ENCODE results near the gene PPIL6.

PPIL6 gene

DNA sequence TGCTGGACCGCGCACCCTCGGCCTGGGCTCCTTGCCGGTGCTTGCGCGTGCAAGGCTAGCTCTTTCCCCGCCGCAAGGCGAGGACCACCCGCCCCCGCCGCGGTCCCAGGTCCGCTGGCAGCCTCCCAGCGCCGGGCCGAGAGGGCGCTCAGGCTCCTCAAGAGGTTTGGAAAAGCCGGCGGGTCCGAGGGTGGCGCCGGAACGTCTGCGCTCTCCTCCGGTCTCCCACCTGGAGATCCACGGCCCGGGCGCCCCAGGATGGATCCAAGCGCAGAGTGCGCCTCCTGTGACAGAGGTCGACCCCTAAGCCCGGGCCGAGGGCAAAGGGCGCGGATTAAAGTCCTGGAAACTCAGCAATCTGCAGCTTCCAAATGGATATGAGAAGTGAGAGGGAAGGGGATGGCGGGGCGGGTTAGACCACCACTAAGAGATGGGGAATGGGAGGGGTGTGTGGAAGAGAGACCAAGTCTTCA lies 15.7 kb upstream of the PPIL6 start:
- TF ChIP-seq TCF4 (CRISPR knock-in tag; IDR thresholded peaks at IDR 0.05; ENCODE audit: borderline replicate concordance) (no peak), GLIS3 (CRISPR knock-in tag; IDR thresholded peaks at IDR 0.05) (no peak), ZNF8 (CRISPR knock-in tag; IDR thresholded peaks at IDR 0.05) (no peak), ZC3H10 (CRISPR knock-in tag; IDR thresholded peaks at IDR 0.05) (no peak), RARB (CRISPR knock-in tag; IDR thresholded peaks at IDR 0.05) (no peak), ARNTL (CRISPR knock-in tag; IDR thresholded peaks at IDR 0.05; ENCODE audit: borderline replicate concordance, low read depth) (no peak), SNAI2 (CRISPR knock-in tag; IDR thresholded peaks at IDR 0.05) (no peak), TOX (CRISPR knock-in tag; IDR thresholded peaks at IDR 0.05; ENCODE audit: borderline replicate concordance) (no peak), PPARA (CRISPR knock-in tag; IDR thresholded peaks at IDR 0.05; ENCODE audit: borderline replicate concordance) (no peak), ZNF565 (CRISPR knock-in tag; conservative IDR thresholded peaks at IDR 0.05; ENCODE audit: low read depth) (no peak), ESRRG (CRISPR knock-in tag; IDR thresholded peaks at IDR 0.05) (no peak), ISL1 (CRISPR knock-in tag; IDR thresholded peaks at IDR 0.05) (no peak), CSDC2 (CRISPR knock-in tag; IDR thresholded peaks at IDR 0.05) (no peak)
- TF ChIP-seq, protein P1, sequence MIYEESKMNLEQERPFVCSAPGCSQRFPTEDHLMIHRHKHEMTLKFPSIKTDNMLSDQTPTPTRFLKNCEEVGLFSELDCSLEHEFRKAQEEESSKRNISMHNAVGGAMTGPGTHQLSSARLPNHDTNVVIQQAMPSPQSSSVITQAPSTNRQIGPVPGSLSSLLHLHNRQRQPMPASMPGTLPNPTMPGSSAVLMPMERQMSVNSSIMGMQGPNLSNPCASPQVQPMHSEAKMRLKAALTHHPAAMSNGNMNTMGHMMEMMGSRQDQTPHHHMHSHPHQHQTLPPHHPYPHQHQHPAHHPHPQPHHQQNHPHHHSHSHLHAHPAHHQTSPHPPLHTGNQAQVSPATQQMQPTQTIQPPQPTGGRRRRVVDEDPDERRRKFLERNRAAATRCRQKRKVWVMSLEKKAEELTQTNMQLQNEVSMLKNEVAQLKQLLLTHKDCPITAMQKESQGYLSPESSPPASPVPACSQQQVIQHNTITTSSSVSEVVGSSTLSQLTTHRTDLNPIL (CRISPR knock-in tag; IDR thresholded peaks at IDR 0.05; ENCODE audit: low read depth): no peak
- TF ChIP-seq, protein P2, sequence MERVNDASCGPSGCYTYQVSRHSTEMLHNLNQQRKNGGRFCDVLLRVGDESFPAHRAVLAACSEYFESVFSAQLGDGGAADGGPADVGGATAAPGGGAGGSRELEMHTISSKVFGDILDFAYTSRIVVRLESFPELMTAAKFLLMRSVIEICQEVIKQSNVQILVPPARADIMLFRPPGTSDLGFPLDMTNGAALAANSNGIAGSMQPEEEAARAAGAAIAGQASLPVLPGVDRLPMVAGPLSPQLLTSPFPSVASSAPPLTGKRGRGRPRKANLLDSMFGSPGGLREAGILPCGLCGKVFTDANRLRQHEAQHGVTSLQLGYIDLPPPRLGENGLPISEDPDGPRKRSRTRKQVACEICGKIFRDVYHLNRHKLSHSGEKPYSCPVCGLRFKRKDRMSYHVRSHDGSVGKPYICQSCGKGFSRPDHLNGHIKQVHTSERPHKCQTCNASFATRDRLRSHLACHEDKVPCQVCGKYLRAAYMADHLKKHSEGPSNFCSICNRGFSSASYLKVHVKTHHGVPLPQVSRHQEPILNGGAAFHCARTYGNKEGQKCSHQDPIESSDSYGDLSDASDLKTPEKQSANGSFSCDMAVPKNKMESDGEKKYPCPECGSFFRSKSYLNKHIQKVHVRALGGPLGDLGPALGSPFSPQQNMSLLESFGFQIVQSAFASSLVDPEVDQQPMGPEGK (CRISPR knock-in tag; IDR thresholded peaks at IDR 0.05; ENCODE audit: borderline replicate concordance): no peak
- TF ChIP-seq, protein P3, sequence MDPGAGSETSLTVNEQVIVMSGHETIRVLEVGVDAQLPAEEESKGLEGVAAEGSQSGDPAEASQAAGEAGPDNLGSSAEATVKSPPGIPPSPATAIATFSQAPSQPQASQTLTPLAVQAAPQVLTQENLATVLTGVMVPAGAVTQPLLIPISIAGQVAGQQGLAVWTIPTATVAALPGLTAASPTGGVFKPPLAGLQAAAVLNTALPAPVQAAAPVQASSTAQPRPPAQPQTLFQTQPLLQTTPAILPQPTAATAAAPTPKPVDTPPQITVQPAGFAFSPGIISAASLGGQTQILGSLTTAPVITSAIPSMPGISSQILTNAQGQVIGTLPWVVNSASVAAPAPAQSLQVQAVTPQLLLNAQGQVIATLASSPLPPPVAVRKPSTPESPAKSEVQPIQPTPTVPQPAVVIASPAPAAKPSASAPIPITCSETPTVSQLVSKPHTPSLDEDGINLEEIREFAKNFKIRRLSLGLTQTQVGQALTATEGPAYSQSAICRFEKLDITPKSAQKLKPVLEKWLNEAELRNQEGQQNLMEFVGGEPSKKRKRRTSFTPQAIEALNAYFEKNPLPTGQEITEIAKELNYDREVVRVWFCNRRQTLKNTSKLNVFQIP (CRISPR knock-in tag; IDR thresholded peaks at IDR 0.05; ENCODE audit: borderline replicate concordance, low read depth): no peak
- TF ChIP-seq, protein P4, sequence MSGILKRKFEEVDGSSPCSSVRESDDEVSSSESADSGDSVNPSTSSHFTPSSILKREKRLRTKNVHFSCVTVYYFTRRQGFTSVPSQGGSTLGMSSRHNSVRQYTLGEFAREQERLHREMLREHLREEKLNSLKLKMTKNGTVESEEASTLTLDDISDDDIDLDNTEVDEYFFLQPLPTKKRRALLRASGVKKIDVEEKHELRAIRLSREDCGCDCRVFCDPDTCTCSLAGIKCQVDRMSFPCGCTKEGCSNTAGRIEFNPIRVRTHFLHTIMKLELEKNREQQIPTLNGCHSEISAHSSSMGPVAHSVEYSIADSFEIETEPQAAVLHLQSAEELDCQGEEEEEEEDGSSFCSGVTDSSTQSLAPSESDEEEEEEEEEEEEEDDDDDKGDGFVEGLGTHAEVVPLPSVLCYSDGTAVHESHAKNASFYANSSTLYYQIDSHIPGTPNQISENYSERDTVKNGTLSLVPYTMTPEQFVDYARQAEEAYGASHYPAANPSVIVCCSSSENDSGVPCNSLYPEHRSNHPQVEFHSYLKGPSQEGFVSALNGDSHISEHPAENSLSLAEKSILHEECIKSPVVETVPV (CRISPR knock-in tag; IDR thresholded peaks at IDR 0.05): no peak
- no peak for ATAC-seq

DNA sequence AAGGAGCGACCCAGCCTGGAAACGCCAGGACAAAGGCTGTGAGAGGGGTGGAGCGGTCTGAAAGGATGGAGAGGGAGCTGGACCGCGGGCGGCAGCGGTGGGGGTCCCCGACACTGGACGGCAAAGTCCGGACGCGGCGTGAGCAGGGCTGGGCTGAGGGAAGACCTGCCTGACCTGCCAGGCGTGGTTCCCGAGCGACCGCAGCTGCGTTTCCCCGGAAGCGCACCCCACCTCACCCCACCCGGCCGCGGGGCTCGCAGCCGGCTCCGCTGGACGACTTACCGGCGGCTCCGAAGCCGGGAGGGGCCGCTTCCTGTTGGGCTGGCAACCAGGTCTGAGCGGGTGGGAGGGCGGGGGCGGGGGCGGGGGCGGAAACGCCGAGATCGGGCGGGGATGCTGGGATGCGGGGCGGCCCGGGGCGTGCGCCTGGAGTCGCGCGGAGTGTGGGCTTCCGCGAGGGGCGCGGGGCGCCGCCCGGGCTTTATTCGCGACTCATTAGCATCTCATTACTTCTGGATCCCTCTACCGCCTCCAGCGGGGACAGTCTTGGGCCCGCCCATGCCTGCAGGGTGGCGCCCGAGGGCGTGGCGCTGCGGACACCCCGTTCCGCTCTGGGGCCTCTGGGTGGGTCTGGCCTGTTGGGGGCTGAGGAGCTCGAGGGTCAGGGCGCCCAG lies 15.1 kb upstream of the PPIL6 start, which contains the start of gene MICAL1:
TSS of gene MICAL1 (minus strand) at position 336 of the 674 bp plus-strand sequence. CDS start 1,576 bp downstream, outside the sequence.
- peak; percentile 85 for ATAC-seq
- no peak for TF ChIP-seq ISL1 (CRISPR knock-in tag; IDR thresholded peaks at IDR 0.05)
- TF ChIP-seq, protein P3 (CRISPR knock-in tag; IDR thresholded peaks at IDR 0.05; ENCODE audit: borderline replicate concordance, low read depth): no peak
- no peak for TF ChIP-seq PPARA (CRISPR knock-in tag; IDR thresholded peaks at IDR 0.05; ENCODE audit: borderline replicate concordance)
- TF ChIP-seq, protein P2 (CRISPR knock-in tag; IDR thresholded peaks at IDR 0.05; ENCODE audit: borderline replicate concordance): no peak
- TF ChIP-seq ZC3H10 (CRISPR knock-in tag; IDR thresholded peaks at IDR 0.05): no peak
- no peak for TF ChIP-seq ZNF70 (CRISPR knock-in tag; IDR thresholded peaks at IDR 0.05)
- TF ChIP-seq ZFP30 (CRISPR knock-in tag; IDR thresholded peaks at IDR 0.05): no peak
- TF ChIP-seq BACH2 (CRISPR knock-in tag; IDR thresholded peaks at IDR 0.05; ENCODE audit: borderline replicate concordance): no peak
- no peak for TF ChIP-seq ZNF8 (CRISPR knock-in tag; IDR thresholded peaks at IDR 0.05)
- no peak for TF ChIP-seq TOX (CRISPR knock-in tag; IDR thresholded peaks at IDR 0.05; ENCODE audit: borderline replicate concordance)
- no peak for TF ChIP-seq SNAI2 (CRISPR knock-in tag; IDR thresholded peaks at IDR 0.05)
- TF ChIP-seq, protein P5, sequence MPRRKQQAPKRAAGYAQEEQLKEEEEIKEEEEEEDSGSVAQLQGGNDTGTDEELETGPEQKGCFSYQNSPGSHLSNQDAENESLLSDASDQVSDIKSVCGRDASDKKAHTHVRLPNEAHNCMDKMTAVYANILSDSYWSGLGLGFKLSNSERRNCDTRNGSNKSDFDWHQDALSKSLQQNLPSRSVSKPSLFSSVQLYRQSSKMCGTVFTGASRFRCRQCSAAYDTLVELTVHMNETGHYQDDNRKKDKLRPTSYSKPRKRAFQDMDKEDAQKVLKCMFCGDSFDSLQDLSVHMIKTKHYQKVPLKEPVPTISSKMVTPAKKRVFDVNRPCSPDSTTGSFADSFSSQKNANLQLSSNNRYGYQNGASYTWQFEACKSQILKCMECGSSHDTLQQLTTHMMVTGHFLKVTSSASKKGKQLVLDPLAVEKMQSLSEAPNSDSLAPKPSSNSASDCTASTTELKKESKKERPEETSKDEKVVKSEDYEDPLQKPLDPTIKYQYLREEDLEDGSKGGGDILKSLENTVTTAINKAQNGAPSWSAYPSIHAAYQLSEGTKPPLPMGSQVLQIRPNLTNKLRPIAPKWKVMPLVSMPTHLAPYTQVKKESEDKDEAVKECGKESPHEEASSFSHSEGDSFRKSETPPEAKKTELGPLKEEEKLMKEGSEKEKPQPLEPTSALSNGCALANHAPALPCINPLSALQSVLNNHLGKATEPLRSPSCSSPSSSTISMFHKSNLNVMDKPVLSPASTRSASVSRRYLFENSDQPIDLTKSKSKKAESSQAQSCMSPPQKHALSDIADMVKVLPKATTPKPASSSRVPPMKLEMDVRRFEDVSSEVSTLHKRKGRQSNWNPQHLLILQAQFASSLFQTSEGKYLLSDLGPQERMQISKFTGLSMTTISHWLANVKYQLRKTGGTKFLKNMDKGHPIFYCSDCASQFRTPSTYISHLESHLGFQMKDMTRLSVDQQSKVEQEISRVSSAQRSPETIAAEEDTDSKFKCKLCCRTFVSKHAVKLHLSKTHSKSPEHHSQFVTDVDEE (CRISPR knock-in tag; IDR thresholded peaks at IDR 0.05): no peak
- TF ChIP-seq, protein P1 (CRISPR knock-in tag; IDR thresholded peaks at IDR 0.05; ENCODE audit: low read depth): no peak
- TF ChIP-seq GLIS3 (CRISPR knock-in tag; IDR thresholded peaks at IDR 0.05): no peak
